ENCODE data around the gene ENTPD1. TPM values are rescaled to one million over a fixed set of nuclear protein-coding genes. Genes with fewer than 3 reads are reported as not detected.

The ENTPD1 gene
- total and polyA plus RNA-seq, 10 of the 15 experiments (the other 5 are each of a cell fraction or from before 2014, with no cell fraction given) = 110 to 413 (median 161) TPM

GRCh38 chr10:95815701-95816240 lies 59.8 kb downstream of the ENTPD1 start:
- H3K4me2 ChIP-seq (ENCODE audit: control insufficient read depth, insufficient read depth) = no peak overlapping the region
- H3K4me1 ChIP-seq (ENCODE audit: control insufficient read depth, insufficient read depth, low read length) = peaks cover 53% of the 10 kb centered on the region
- peaks cover 90% of the 10 kb centered on the region for H3K79me2 ChIP-seq (ENCODE audit: control insufficient read depth, insufficient read depth, low read length)
- BruUV-seq (replicated peaks) = no TSS peak
- no peaks in the 10 kb centered on the region for H4K20me1 ChIP-seq (ENCODE audit: control insufficient read depth, insufficient read depth)
- WGBS (ENCODE audit: insufficient coverage, insufficient replicate concordance, low lambda C conversion rate, missing lambda C conversion rate) = 94% methylated on average over 6 of the region's 6 CpGs
- DNase-seq (ENCODE audit: low read depth, low spot score) = no peak
- 0 out of 2 replicates have a peak, but pooled peaks have one; percentile 37 for TF ChIP-seq YY1 (IDR thresholded peaks at IDR 0.05; ENCODE audit: low read depth, low read length)
- TF ChIP-seq POLR2AphosphoS5 (IDR thresholded peaks at IDR 0.05; ENCODE audit: low read length) = 0 out of 2 replicates have a peak, but pooled peaks have one; percentile 15
- TF ChIP-seq SRF (IDR thresholded peaks at IDR 0.05; ENCODE audit: low read depth in 2 of 2, low read length in 2 of 2) = no peak
- TF ChIP-seq TARDBP (IDR thresholded peaks at IDR 0.05; ENCODE audit: borderline replicate concordance) = no peak
- TF ChIP-seq SMAD1 (IDR thresholded peaks at IDR 0.05; ENCODE audit: low read depth, partially characterized antibody) = no peak
- ChIA-PET RAD21 (ENCODE audit: unreplicated experiment) (interaction anchor here (0.9 to 11.3 kb wide), 6 partner anchors 20 to 122 kb away, joined by 3 to 260 read pairs (median 4); partner anchors contain the start of gene TCTN3), POLR2A (interaction anchor here (0.5 to 11.1 kb wide), 4 partner anchors 9 to 121 kb away, joined by 5 to 176 read pairs (median 55); partner anchors contain the start of gene ENTPD1), CTCF (interaction anchor here (1.2 to 3.1 kb wide), 6 partner anchors 15 to 122 kb away, joined by 3 to 11 read pairs (median 8); partner anchors contain the start of gene TCTN3), SMC1A (ENCODE audit: uncharacterized antibody, unreplicated experiment) (interaction anchor here (1.1 to 13.6 kb wide), 6 partner anchors 11 to 122 kb away, joined by 3 to 359 read pairs (median 110); partner anchors contain the start of genes ENTPD1 and TCTN3)
- H3K36me3 ChIP-seq (ENCODE audit: control insufficient read depth in 2 of 2, insufficient read depth in 2 of 2, low read length in 1 of 2) = peaks cover 19 to 28% of the 10 kb centered on the region in 2 experiments; a peak in 3 of 4 replicates
- H3K27me3 ChIP-seq (replicated peaks in 1 of 2; ENCODE audit: control insufficient read depth in 2 of 2, insufficient read depth in 2 of 2, low read length in 1 of 2) = no peaks in the 10 kb centered on the region
- intact Hi-C loops (cut with micrococcal nuclease; ENCODE audit: unreplicated experiment) = no loop called here
- H3K4me3 ChIP-seq = no peak overlapping the region
- H3K27ac ChIP-seq (ENCODE audit: control insufficient read depth, insufficient read depth) = no peak overlapping the region
- peaks cover 8% of the 10 kb centered on the region; the same call in 2 of the 3 replicates for H3K9me3 ChIP-seq (replicated peaks; ENCODE audit: control insufficient read depth, insufficient read depth, low read length)
- ATAC-seq = no peak
- no peak overlapping the region for H2AFZ ChIP-seq (ENCODE audit: control insufficient read depth, low read depth, low read length)
- H3K9ac ChIP-seq (ENCODE audit: control insufficient read depth, insufficient read depth, low read length) = no peak overlapping the region
- in situ Hi-C loops (cut with MboI) = no loop called here
- no peak for FAIRE-seq

GRCh38 chr10:95818010-95818409 lies 62.0 kb downstream of the ENTPD1 start:
- no peak for FAIRE-seq
- no peak for ATAC-seq
- Histone ChIP-seq H3K27ac (ENCODE audit: control insufficient read depth, insufficient read depth) (peak overlapping the region; percentile 85), H4K20me1 (ENCODE audit: control insufficient read depth, insufficient read depth) (no peaks in the 10 kb centered on the region), H3K36me3 (ENCODE audit: control insufficient read depth in 2 of 2, insufficient read depth in 2 of 2, low read length in 1 of 2) (peaks cover 20 to 23% of the 10 kb centered on the region in 2 experiments), H3K9ac (ENCODE audit: control insufficient read depth, insufficient read depth, low read length) (no peak overlapping the region), H3K4me2 (ENCODE audit: control insufficient read depth, insufficient read depth) (no peak overlapping the region), H2AFZ (ENCODE audit: control insufficient read depth, low read depth, low read length) (no peak overlapping the region), H3K79me2 (ENCODE audit: control insufficient read depth, insufficient read depth, low read length) (peaks cover 90% of the 10 kb centered on the region), H3K4me3 (no peak overlapping the region), H3K9me3 (replicated peaks; ENCODE audit: control insufficient read depth, insufficient read depth, low read length) (peaks cover 5% of the 10 kb centered on the region; the same call in 2 of the 3 replicates), H3K4me1 (ENCODE audit: control insufficient read depth, insufficient read depth, low read length) (peaks cover 54% of the 10 kb centered on the region), H3K27me3 (replicated peaks in 1 of 2; ENCODE audit: control insufficient read depth in 2 of 2, insufficient read depth in 2 of 2, low read length in 1 of 2) (no peaks in the 10 kb centered on the region)
- intact Hi-C loops (cut with micrococcal nuclease; ENCODE audit: unreplicated experiment) (no loop called here), in situ Hi-C loops (cut with MboI) (no loop called here)
- ChIA-PET CTCF (interaction anchor here (0.7 to 3.1 kb wide), 11 partner anchors 11 to 124 kb away, joined by 3 to 20 read pairs (median 3); partner anchors contain the start of gene TCTN3), RAD21 (ENCODE audit: unreplicated experiment) (interaction anchor here (1.1 to 11.3 kb wide), 8 partner anchors 11 to 124 kb away, joined by 3 to 260 read pairs (median 58); partner anchors contain the start of genes ENTPD1 and TCTN3), SMC1A (ENCODE audit: uncharacterized antibody, unreplicated experiment) (interaction anchor here (2.5 to 13.6 kb wide), 7 partner anchors 13 to 123 kb away, joined by 21 to 359 read pairs (median 102); partner anchors contain the start of genes ENTPD1 and TCTN3), POLR2A (interaction anchor here (1.0 to 11.1 kb wide), 9 partner anchors 9 to 60 kb away, joined by 3 to 176 read pairs (median 17); partner anchors contain the start of gene ENTPD1)
- DNase-seq (ENCODE audit: low read depth, low spot score) = no peak
- WGBS (ENCODE audit: insufficient coverage, insufficient replicate concordance, low lambda C conversion rate, missing lambda C conversion rate) = 92% methylated on average over 1 of the region's 1 CpG
- BruUV-seq (replicated peaks) = no TSS peak
- TF ChIP-seq TCF7 (IDR thresholded peaks at IDR 0.05; ENCODE audit: borderline replicate concordance) (no peak), PAX8 (IDR thresholded peaks at IDR 0.05) (no peak), ZNF24 (IDR thresholded peaks at IDR 0.05) (peak; percentile 96), MEF2B (IDR thresholded peaks at IDR 0.05; ENCODE audit: partially characterized antibody, poor library complexity, severe bottlenecking) (no peak), TARDBP (IDR thresholded peaks at IDR 0.05; ENCODE audit: borderline replicate concordance) (no peak), PAX5 (IDR thresholded peaks at IDR 0.05; ENCODE audit: borderline replicate concordance, low read depth, low read length) (no peak), CUX1 (IDR thresholded peaks at IDR 0.05; ENCODE audit: insufficient replicate concordance, low read depth, low read length) (no peak)
